Measurements from ENCODE around the gene ENTHD1. TPM values are rescaled to one million over a fixed set of nuclear protein-coding genes. Genes with fewer than 3 reads are reported as not detected.

The ENTHD1 gene
- total and polyA plus RNA-seq, 2 donors (not counting 3 experiments of a cell fraction or from before 2014, with no cell fraction given) = not detected

GRCh38 chr22:39873965-39874364 lies 19.6 kb downstream of the ENTHD1 start:
- Histone ChIP-seq H3K9me3 (replicated peaks; ENCODE audit: control insufficient read depth, insufficient read depth, low read length) (no peaks in the 10 kb centered on the region), H4K20me1 (replicated peaks; ENCODE audit: control insufficient read depth, extremely low read depth, insufficient read depth, low read length) (no peaks in the 10 kb centered on the region), H3K36me3 (ENCODE audit: control insufficient read depth in 2 of 2, extremely low read depth in 1 of 2, insufficient read depth in 2 of 2, low read length in 2 of 2) (no peaks in the 10 kb centered on the region), H3K4me3 (replicated peaks in 1 of 3; ENCODE audit: insufficient read depth in 1 of 3, low read depth in 1 of 3, low read length in 3 of 3) (no peak overlapping the region), H3K27ac (ENCODE audit: insufficient read depth, low read depth, low read length) (no peak overlapping the region), H3K4me2 (ENCODE audit: insufficient read depth, low read length) (no peak overlapping the region), H3K79me2 (ENCODE audit: control insufficient read depth, insufficient read depth, low read length) (no peaks in the 10 kb centered on the region), H3K4me1 (ENCODE audit: control insufficient read depth, extremely low read depth, insufficient read depth, low read length) (no peaks in the 10 kb centered on the region), H3K9ac (replicated peaks; ENCODE audit: extremely low read depth, insufficient read depth, low read length) (no peak overlapping the region), H3K27me3 (ENCODE audit: control insufficient read depth in 2 of 2, insufficient read depth in 2 of 2, low read length in 2 of 2) (peaks cover 15 to 18% of the 10 kb centered on the region in 2 experiments), H3K9me1 (replicated peaks; ENCODE audit: control insufficient read depth, extremely low read depth, insufficient read depth, low read length) (no peaks in the 10 kb centered on the region), H2AFZ (ENCODE audit: low read depth, low read length) (no peak overlapping the region)
- FAIRE-seq (no peak), DNase-seq (ENCODE audit: low read depth, low spot score) (no peak)
- intact Hi-C loops (cut with micrococcal nuclease) (no loop called here), dilution Hi-C loops (cut with MboI; ENCODE audit: extremely low pct_ligation_motif_present, low sequenced_read_pairs) (no loop called here)
- no TSS peak for BruUV-seq (replicated peaks)
- TF ChIP-seq FOS (IDR thresholded peaks at IDR 0.05; ENCODE audit: borderline replicate concordance, insufficient read depth, low read length) (no peak), POLR2AphosphoS5 (IDR thresholded peaks at IDR 0.05; ENCODE audit: insufficient read depth, low read depth, low read length) (no peak), CTCF (IDR thresholded peaks at IDR 0.05; ENCODE audit: extremely low read depth in 1 of 2, insufficient read depth in 1 of 2, low read depth in 1 of 2, low read length in 2 of 2) (no peak), MAX (IDR thresholded peaks at IDR 0.05; ENCODE audit: insufficient read depth, insufficient read length) (no peak), EZH2 (IDR thresholded peaks at IDR 0.05; ENCODE audit: borderline replicate concordance, low read depth, low read length, severe bottlenecking) (no peak), JUN (IDR thresholded peaks at IDR 0.05; ENCODE audit: borderline replicate concordance, insufficient read depth, insufficient read length, low read depth) (no peak), GATA2 (IDR thresholded peaks at IDR 0.05; ENCODE audit: insufficient read depth, insufficient read length, low read depth, low read length) (no peak), POLR2A (IDR thresholded peaks at IDR 0.05; ENCODE audit: low read depth, low read length) (no peak), MYC (IDR thresholded peaks at IDR 0.05; ENCODE audit: low read depth, low read length) (no peak)
- ChIA-PET POLR2A (no interaction called here), CTCF (interaction anchor here (3.1 kb wide), 1 partner anchor 11 kb away, joined by 12 read pairs; no protein-coding TSS in a partner anchor)
